Natural killer cell (primary cell): ENCODE data around the gene NPW. TPM values are rescaled to one million over a fixed set of nuclear protein-coding genes. Genes with fewer than 3 reads are reported as not detected.

Experiments used
- ATAC-seq, 3 donors: fragments of 150-1000 bp in 2 of 3; fragments of 200-7000 bp in 1 of 3; cut with Tn5 transposase; 1 replicate in 1 of 3; 2 replicates in 2 of 3; pipeline ENCODE4 v1.10.0; 2021; ENCODE audit warnings: mild to moderate bottlenecking in 2 of 3, moderate library complexity in 2 of 3
- DNase-seq, 2 donors: peaks; one replicate each; pipeline versions ENCODE4 v3.0.0 to v3.0.0-alpha.2; 2013 to 2021; ENCODE audit warnings: mixed read lengths in 1 of 2
- H3K27ac ChIP-seq: one replicate; pipeline ENCODE4 v1.5.1; 2013; ENCODE audit warnings: mild to moderate bottlenecking, low read length
- H3K27me3 ChIP-seq: one replicate; pipeline ENCODE4 v1.6.1; 2013; ENCODE audit warnings: low read length; ENCODE audit not compliant: control insufficient read depth, insufficient read depth
- H3K36me3 ChIP-seq: one replicate; pipeline ENCODE4 v1.6.1; 2013; ENCODE audit warnings: low read length; ENCODE audit not compliant: control insufficient read depth, insufficient read depth
- H3K4me1 ChIP-seq: one replicate; pipeline ENCODE4 v1.6.1; 2013; ENCODE audit warnings: low read length; ENCODE audit not compliant: control insufficient read depth, insufficient read depth
- H3K4me3 ChIP-seq: one replicate; pipeline ENCODE4 v1.5.1; 2013; ENCODE audit warnings: low read length
- H3K9me3 ChIP-seq: one replicate; pipeline ENCODE4 v1.6.1; 2013; ENCODE audit warnings: low read length; ENCODE audit not compliant: control insufficient read depth, insufficient read depth
- H3K27ac Mint-ChIP-seq, 2 donors: one replicate each; pipeline ENCODE4 v1.8.0; 2022; ENCODE audit warnings: mild to moderate bottlenecking in 2 of 2, mixed read lengths in 2 of 2, moderate library complexity in 1 of 2
- H3K27me3 Mint-ChIP-seq, 2 donors: one replicate each; pipeline ENCODE4 v1.8.0; 2022; ENCODE audit warnings: low read depth in 2 of 2, mixed read lengths in 2 of 2
- H3K36me3 Mint-ChIP-seq: one replicate; pipeline ENCODE4 v1.8.0; 2022; ENCODE audit warnings: mixed read lengths
- H3K4me1 Mint-ChIP-seq, 2 donors: one replicate each; pipeline ENCODE4 v1.8.0; 2022; ENCODE audit warnings: mixed read lengths in 2 of 2
- H3K4me3 Mint-ChIP-seq: one replicate; pipeline ENCODE4 v1.8.0; 2022; ENCODE audit warnings: mild to moderate bottlenecking, moderate library complexity, mixed read lengths
- H3K9me3 Mint-ChIP-seq, 2 donors: one replicate each; pipeline ENCODE4 v1.8.0; 2022; ENCODE audit warnings: mixed read lengths in 2 of 2
- WGBS: methylation state at CpG from one replicate; pipeline ENCODE4 v1.1.7; 2013; ENCODE audit warnings: missing lambda C conversion rate; ENCODE audit not compliant: insufficient coverage; 5-methylcytosine and 5-hydroxymethylcytosine counted together
- intact Hi-C: fragments of 100-400 bp; cut with micrococcal nuclease; formaldehyde crosslinking; loops from one replicate; pipeline ENCODE4 v1.14.2; 2022
- total RNA-seq, 4 donors: library from RNA; stranded (reverse); fragments of 120-200 nt in 1 of 4; gene quantifications; one replicate each; pipeline versions ENCODE4 v1.2.3 to v1.2.4, GENCODE V29; 2013 to 2022
- TF ChIP-seq, protein P1 (sequence below): fragments of 200-600 bp; IDR thresholded peaks from one replicate; pipeline ENCODE4 v1.8.0; 2022; ENCODE audit warnings: antibody characterized with exemption

Gene NPW
- total RNA-seq, 3 donors from 2014 or later (not counting 1 experiment from before 2014, with no cell fraction given) = 0.80 TPM; not detected in 2

DNA sequence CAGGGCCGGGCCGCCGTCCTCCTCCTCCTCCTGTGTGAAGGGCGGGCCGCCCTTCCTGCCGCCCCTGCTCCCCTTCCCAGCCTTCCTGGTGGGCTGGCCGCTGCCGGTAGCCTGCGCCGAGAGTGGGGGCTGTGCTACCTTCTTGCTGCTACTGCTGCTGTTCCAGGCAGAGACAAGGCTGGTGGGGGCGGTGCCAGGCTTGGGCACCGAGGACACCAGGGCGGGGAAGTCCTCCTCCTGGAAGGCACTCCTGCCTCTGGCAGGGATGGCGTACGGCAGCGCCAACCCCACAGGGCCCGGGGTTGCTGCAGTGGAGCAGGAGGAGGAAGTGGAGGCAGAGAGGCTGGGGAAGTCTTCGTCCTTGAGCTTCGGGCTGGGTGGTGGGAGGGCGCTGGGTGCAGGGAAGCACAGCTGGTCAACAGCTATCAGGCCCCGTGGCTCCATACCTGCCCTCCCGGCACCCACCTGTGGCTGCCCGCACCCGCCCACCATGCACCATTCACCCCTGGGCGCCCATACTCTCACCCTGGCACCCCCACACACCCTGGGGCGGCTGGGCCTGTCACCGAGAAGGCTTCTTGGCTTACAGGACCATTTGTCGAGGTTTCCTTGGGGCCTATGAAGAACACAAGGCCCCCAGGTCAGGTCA is 19.6 kb upstream of the NPW start:
- Histone ChIP-seq H3K4me3 (no peak overlapping the region), H3K9me3 (no peaks in the 10 kb centered on the region), H3K36me3 (peaks cover 49% of the 10 kb centered on the region), H3K4me1 (peaks cover 21% of the 10 kb centered on the region), H3K27ac (no peak overlapping the region), H3K27me3 (no peaks in the 10 kb centered on the region)
- 96% methylated on average over 28 of the region's 28 CpGs for WGBS
- Mint-ChIP-seq H3K36me3 (no peaks in the 10 kb centered on the region), H3K9me3 (no peaks in the 10 kb centered on the region), H3K4me3 (no peak overlapping the region), H3K27ac (no peak overlapping the region), H3K27me3 (no peaks in the 10 kb centered on the region), H3K4me1 (peaks cover 0 to 18% of the 10 kb centered on the region in 2 donors)
- intact Hi-C loops = loop anchor here (10.0 kb wide), 2 partner anchors 485 to 665 kb away; no protein-coding TSS in a partner anchor
- TF ChIP-seq, protein P1, sequence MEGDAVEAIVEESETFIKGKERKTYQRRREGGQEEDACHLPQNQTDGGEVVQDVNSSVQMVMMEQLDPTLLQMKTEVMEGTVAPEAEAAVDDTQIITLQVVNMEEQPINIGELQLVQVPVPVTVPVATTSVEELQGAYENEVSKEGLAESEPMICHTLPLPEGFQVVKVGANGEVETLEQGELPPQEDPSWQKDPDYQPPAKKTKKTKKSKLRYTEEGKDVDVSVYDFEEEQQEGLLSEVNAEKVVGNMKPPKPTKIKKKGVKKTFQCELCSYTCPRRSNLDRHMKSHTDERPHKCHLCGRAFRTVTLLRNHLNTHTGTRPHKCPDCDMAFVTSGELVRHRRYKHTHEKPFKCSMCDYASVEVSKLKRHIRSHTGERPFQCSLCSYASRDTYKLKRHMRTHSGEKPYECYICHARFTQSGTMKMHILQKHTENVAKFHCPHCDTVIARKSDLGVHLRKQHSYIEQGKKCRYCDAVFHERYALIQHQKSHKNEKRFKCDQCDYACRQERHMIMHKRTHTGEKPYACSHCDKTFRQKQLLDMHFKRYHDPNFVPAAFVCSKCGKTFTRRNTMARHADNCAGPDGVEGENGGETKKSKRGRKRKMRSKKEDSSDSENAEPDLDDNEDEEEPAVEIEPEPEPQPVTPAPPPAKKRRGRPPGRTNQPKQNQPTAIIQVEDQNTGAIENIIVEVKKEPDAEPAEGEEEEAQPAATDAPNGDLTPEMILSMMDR = no peak
- no peak for ATAC-seq
- DNase-seq = no peak

DNA sequence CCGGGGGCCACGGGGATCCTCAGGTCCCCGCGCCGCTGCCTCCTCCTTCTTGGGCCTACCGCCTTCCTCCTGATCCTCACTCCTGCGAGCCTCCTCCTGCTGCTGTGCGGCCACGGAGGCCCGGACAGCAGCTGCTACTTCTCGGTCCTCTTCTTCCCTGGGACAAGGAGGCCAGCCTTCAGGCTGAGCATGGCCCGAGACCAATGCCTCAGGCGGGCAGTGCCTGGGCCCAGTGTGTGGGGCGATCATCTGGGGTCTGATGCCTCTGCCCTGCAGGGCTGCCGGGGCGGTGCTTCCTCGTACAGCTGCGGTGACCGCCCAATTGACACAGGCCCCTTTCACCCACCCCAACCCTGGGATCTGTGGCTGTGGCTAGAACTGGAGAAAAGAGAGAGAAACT is 18.6 kb upstream of the NPW start:
- Mint-ChIP-seq H3K4me3 (no peak overlapping the region), H3K27me3 (no peaks in the 10 kb centered on the region), H3K36me3 (no peaks in the 10 kb centered on the region), H3K4me1 (peaks cover 0 to 21% of the 10 kb centered on the region in 2 donors), H3K9me3 (no peaks in the 10 kb centered on the region), H3K27ac (no peak overlapping the region)
- no peaks in the 10 kb centered on the region for H3K9me3 ChIP-seq
- H3K4me1 ChIP-seq = peaks cover 27% of the 10 kb centered on the region
- ATAC-seq = no peak
- no peak overlapping the region for H3K4me3 ChIP-seq
- no peak overlapping the region for H3K27ac ChIP-seq
- H3K36me3 ChIP-seq = peaks cover 49% of the 10 kb centered on the region
- no peak for DNase-seq
- intact Hi-C loops = loop anchor here (10.0 kb wide), 2 partner anchors 484 to 664 kb away; no protein-coding TSS in a partner anchor
- TF ChIP-seq, protein P1 = no peak
- H3K27me3 ChIP-seq = no peaks in the 10 kb centered on the region
- 98% methylated on average over 19 of the region's 19 CpGs for WGBS

DNA sequence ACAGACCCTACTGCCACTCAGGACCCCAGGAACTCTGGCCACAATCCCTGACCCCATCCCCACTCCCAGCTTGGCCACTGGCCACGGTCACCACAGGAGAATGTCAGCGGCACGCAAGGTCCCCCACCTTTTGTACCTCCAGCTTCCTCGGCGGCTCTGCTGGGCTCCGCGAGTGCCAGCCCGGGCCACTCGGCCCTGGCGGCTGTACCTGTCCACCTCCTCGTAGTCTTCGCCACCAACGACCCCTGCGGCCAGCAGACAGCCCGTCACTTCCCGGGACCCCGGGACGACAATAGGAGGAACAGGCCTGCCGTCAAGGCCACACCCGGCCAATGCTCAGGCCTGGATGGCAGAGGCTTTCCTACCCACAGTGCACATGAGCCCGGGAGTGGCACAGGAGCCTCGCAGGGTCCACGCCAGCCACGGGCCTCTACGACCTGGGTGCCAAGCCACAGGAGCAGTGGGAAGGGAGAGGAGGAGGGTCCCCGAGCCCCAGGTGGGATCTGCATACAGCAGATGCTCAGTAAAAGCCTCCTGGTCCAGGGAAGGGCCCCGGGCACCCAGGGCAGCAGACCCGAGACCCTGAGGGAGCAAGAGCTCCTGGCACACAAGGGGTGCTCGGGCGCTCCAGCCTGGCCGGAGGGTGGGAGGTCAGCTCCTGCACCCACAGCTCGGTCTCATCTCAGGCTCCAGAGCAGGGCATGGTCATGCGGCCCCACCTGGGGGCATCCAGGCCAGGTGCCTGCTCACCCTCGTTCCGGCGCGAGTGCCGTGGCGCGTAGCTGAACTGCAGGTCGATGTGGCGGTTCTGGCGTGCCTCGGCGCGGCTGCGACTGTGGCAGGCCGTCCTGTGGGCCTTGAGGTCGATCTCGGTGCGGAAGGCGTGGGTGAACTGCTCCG is 17.9 kb upstream of the NPW start:
- H3K27me3 ChIP-seq = no peaks in the 10 kb centered on the region
- DNase-seq (no peak), ATAC-seq (no peak)
- no peak overlapping the region for H3K4me3 ChIP-seq
- peaks cover 29% of the 10 kb centered on the region for H3K4me1 ChIP-seq
- no peaks in the 10 kb centered on the region for H3K27me3 Mint-ChIP-seq
- H3K27ac Mint-ChIP-seq = no peak overlapping the region
- H3K27ac ChIP-seq = no peak overlapping the region
- peaks cover 48% of the 10 kb centered on the region for H3K36me3 ChIP-seq
- 98% methylated on average over 53 of the region's 53 CpGs for WGBS
- H3K9me3 Mint-ChIP-seq = no peaks in the 10 kb centered on the region
- no peaks in the 10 kb centered on the region for H3K36me3 Mint-ChIP-seq
- TF ChIP-seq, protein P1 = no peak
- H3K4me1 Mint-ChIP-seq = peaks cover 4 to 25% of the 10 kb centered on the region in 2 donors
- H3K4me3 Mint-ChIP-seq = no peak overlapping the region
- intact Hi-C loops = loop anchor here (10.0 kb wide), 2 partner anchors 483 to 663 kb away; no protein-coding TSS in a partner anchor
- no peaks in the 10 kb centered on the region for H3K9me3 ChIP-seq
